Activated naive CD4-positive, alpha-beta T cell treated with anti-CD3 and anti-CD28 coated beads, Interleukin-2, amount 50 U/mL, for 16 hours (primary cell): ENCODE results near the gene ANKRD31.
"Not testable (repeated sequence)": the region's sequence is repeated elsewhere in the genome, so short reads cannot be mapped to it uniquely, and the experiment has no call there.

Source experiments
- DNase-seq: peaks from one replicate; pipeline ENCODE4 v3.0.0-alpha.2; 2020

The ANKRD31 gene

DNA sequence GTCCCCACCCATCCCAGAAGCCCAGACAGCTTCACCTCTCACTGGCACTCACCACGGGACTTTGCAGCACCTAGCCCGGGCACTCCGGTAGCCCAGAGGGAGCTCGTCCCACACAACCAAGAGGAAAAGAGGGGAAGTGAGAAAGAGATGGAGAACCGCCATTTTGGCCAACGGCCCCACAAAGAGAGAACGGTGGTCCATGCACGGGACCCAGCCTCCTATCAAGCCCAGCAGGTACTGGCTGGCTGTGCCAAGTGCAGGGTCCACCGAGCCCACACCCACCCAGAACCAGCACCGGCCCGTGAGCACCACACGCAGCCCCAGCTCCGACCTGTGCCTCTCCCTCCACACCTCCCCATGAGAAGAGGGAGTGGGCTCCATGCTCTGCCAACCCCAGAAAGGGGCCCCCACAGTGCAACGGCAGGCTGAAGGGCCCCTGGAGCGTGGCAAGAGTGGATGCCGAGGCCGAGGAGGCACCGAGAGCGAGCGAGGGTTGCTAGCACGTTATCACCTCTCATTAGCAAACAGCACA lies 105.8 kb downstream of the ANKRD31 start:
- no peak for DNase-seq

DNA sequence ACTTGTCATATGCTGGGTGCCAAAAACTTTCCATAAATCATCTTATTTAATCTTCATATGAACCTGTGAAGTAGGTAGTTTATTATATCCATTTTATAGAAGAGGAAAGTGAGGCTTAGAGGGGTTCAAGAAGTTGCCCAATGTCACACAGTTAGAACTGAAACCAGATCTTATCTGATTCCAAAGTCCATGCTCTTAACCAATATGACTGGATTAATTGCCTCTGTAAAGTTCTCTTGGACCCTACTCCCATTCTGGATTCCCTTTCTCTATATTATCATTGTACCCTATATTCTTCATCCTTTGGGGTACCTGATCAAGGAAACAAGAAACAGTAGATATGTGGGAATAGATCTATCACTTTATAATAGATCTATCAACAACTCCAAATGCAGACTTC lies 119.8 kb downstream of the ANKRD31 start:
- no peak for DNase-seq

GRCh38 chr5:75114311-75114710 lies 122.4 kb downstream of the ANKRD31 start:
- not testable (repeated sequence) for DNase-seq

- no peak for DNase-seq
These were observed 123.1 kb downstream of the ANKRD31 start for GRCh38 chr5:75113354-75114113.

DNA sequence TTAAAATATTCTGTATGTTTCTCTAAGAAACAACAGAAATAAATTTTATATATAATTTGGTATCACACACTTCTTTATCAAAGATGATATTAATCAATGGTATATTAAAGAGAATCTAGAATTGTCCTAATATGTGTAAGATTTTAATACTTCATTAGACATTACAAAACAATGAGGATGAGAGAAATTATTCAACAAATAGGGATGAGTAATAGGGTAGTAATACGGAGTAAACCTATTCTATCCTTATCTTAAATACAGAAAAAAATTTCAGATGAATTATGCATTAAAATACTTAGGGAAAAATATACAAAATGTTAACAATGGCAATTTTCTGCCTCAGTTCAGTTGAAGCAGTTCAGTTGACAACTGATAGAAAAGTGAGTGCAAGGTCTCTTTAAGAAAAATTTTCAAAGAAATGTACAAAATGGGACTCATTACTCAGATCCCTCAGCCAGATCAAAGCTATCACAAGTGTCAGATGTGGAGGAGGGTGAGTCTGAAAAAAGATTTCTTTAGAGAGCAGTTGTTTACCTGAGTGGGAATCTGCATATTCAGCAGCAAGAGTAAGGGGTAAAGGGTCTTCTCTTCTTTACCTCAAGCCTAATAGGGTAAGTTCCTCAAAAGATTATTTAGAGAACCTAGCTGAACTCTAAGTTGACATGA lies 127.6 kb downstream of the ANKRD31 start:
- DNase-seq = no peak

GRCh38 chr5:75108515-75108914 lies 128.2 kb downstream of the ANKRD31 start:
- DNase-seq = no peak

DNA sequence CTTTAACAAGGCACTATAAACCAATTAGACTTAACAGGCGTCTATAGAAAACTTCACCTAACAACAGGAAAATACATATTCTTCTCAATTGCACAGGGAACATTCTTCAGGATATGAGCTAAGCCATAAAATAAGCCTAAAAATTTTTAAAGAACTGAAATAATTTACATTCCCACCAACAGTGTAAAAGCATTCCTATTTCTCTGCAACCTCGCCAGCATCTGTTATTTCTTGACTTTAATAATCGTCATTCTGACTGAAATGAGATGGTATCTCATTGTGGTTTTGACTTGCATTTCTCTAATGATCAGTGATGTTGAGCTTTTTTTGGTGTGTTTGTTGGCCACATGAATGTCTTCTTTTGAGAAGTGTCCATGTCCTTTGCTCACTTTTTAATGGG lies 140.7 kb downstream of the ANKRD31 start:
- not testable (repeated sequence) for DNase-seq

GRCh38 chr5:75091597-75091996 lies 145.1 kb downstream of the ANKRD31 start:
- no peak for DNase-seq

- no peak for DNase-seq
These were observed 147.0 kb downstream of the ANKRD31 start for GRCh38 chr5:75089662-75090061.

DNA sequence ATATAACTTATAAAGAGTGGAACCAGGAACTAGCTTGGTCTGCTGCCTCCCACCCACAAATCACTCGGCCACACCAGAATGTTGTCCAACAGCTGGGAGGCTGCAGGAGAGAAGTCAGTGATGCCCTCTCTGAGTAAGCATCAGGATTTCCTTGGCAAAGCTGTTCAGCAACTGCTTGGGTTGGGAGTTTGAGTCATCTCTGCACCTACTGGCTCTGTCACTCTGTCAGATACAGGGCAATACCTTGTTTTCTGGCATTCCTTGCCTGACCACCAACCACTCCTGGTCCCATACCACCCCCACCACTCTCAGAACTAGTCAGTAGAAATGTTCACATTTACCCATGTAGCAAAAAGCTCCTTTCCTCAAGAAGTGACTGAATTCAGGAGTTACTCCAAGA lies 147.5 kb downstream of the ANKRD31 start:
- DNase-seq = no peak

DNA sequence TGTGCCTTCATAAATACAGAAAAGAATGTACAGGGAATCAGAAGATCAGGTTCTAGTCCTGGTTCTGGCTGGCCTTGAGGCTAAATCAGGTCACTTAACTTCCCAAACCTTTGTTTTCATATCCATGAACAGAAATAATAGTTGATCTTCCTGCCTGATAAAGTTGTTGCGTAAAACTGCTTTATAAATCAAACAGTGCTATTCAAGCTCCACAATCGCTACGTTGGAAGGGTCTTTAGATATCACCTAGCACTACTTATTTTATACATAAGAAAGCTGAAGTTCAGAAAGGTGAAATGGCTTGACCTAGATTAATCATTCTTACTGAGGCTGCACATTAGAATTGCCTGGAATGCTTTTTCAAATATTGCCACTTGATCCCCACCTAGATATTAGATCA lies 148.0 kb downstream of the ANKRD31 start:
- DNase-seq = no peak

DNA sequence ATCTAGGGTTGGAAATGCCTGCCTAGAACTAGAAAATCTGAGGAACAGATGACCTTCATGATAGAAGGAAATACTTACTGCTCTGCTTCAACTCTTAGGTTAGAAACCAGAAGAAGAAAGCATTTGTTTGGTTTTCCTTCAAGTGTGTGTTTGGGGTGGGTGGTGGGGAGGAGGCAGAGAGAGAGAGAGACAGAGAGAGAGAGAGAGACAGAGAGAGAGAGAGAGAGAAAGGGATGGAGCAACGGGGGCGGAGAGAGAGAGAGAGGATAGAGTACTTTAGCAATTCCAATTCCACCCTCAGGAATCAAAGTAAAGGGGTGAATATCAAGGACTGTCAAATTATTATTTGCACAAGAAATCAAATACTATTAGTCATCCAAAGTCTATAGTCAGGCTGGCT lies 155.2 kb downstream of the ANKRD31 start:
- DNase-seq = no peak

DNA sequence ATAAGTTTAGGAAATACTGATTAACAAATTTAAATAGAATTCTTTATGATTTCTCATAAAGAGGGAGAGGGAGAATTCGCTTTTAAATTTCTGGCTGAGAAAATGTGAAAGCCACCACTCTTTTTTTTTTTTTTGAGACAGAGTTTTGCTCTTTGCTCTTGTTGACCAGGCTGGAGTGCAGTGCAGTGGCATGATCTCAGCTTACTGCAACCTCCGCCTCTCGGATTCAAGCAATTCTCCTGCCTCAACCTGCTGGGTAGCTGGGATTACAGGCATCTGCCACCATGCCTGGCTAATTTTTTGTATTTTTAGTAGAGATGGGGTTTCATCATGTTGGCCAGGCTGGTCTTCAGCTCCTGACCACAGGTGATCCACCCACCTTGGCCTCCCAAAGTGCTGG lies 157.3 kb downstream of the ANKRD31 start:
- DNase-seq = not testable (repeated sequence)

DNA sequence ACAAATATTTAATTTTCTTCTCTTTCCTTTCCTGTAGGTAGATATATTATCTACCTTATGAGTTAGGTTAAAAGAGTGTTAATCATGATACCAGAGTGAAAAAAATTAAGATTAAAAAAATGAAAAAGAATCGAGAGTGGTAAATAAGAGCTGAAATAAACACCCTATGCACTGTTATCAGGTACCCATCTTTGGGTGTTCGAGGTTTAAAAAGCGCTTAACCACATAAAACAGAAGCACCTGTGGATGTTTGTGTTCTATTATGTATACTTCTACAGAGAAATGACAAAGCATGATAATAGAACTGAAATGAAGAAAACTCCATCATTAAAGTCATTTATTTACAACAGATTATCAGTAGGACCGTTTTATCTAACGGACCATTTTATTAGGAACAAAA lies 158.7 kb downstream of the ANKRD31 start:
- DNase-seq = no peak

DNA sequence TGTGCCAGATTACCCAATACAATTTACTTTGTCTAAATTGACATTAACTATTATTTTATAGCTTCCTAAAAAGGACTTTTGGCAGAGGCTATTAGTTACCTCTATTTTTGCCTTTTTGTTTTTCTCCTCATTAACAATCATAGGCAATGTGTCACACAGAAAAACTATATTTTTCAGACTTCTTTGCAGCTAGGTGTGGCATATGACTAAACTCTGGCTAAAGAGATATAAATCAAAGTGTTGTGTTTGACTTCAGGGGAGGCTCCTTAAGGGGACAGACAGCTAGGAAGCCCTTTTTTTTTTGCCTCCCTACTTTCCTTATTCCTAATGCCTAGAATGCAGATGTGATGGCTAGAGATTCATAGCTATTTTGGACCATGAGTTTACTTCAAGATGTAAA lies 164.6 kb downstream of the ANKRD31 start:
- DNase-seq = no peak

GRCh38 chr5:75071100-75071499 lies 165.6 kb downstream of the ANKRD31 start:
- DNase-seq = no peak

DNA sequence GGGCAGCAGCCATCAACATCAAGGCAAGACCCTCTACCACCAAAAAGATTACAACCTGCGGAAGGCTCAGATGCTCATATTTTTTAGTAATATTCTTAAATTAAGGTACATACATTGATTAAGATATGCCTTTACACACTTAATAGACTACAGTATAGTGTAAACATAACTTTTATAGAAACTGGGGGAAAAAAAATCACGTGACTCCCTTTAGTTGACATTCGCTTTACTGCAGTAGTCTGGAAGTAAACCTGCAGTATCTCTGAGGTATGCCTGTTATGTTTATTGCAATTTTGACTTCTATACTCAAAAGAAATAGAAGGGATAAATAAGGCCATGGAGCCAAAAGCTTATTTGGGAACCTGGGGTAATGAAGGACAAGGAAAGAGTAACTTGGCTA lies 169.2 kb downstream of the ANKRD31 start:
- no peak for DNase-seq

DNA sequence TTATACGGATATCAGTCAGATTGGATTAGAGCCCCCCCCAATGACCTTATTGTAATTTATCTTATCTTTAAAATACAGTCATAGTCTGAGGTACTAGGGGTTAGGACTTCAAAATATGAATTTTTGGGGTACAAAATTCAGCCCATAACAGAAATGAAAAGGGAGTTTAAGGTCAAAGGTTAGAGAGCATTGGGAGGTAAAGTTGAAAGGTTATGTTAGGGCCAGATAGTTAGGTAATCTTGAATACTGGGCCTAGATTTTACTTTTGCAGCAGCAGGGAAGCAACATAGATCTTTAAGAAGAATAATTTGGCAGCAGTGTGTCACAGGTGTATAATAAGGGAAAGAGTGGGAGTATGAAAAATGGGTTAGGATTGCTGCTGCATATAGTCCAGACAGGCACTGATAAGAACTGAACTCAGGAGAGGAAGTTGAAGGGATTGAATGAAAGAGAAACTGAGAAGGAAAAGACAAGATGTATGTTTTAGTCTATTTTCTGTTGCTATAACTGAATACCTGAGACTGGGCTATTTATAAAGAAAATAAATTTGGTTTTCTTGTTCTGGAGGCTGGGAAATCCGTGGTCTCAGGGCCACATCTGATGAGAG lies 173.7 kb downstream of the ANKRD31 start:
- DNase-seq = no peak

GRCh38 chr5:75059912-75060545 lies 176.6 kb downstream of the ANKRD31 start:
- peak; percentile 25 for DNase-seq

GRCh38 chr5:75058986-75059535 lies 177.6 kb downstream of the ANKRD31 start:
- no peak for DNase-seq

DNA sequence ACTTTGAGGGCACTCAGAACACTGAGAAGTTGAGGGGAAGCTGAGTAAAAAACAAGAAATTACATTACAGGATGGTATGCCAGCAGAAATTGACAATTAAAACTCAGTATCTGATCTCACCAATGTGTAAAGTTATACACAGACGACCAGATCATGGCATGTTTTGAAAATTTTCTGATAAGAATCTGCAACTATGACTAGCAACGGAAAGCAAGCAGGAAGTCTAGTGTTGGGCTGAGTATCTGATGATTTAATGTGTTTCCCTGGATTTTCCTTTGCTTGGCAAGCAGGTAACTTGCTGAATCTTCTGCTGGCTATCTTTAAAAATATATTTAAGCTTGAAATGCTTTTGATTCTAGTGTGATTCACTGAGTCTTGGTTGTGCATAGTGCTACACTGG lies 179.1 kb downstream of the ANKRD31 start:
- DNase-seq = no peak

DNA sequence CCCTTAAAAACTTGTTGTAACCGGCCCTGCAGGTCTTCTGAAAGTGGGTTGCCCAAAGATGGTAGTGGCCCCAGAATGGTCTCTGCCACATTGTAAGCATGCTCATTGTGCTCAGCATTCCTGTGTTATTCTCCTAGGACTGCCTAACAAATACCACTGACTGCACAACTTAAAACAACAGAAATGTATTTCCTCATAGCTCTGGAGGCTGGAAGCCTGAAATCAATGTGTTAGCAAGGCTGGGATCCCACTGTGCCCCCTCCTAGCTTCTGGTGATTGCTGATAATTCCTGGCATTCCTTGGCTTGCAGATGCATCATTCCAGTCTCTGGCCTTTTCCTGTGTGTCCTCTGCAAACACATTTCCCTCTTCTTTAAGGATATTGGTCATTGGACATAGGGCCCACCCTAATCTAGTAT lies 180.9 kb downstream of the ANKRD31 start:
- DNase-seq = no peak
